HL-60 (cell line): ENCODE data around the gene CST4.

Experiments
- DNase-seq, 2 experiments: peaks; one replicate each; pipeline ENCODE4 v3.0.0-alpha.2; 2010 to 2020; ENCODE audit warnings: low read depth in 1 of 2, low spot score in 1 of 2
- H3K27ac ChIP-seq: fragments of 250-450 bp; sonication (Bioruptor Pico); replicated peaks from 2 replicates; pipeline ENCODE4 v1.5.1; 2020; ENCODE audit warnings: mild to moderate bottlenecking, moderate library complexity
- H3K27me3 ChIP-seq: fragments of 250-450 bp; sonication (Bioruptor Pico); 2 replicates; pipeline ENCODE4 v1.5.1; 2021; ENCODE audit warnings: mild to moderate bottlenecking, moderate library complexity; ENCODE audit not compliant: insufficient read depth, poor library complexity, severe bottlenecking
- H3K4me3 ChIP-seq: replicated peaks from 2 replicates; pipeline ENCODE4 v1.5.1; 2011; ENCODE audit warnings: mild to moderate bottlenecking, control low read depth, low read length; ENCODE audit not compliant: insufficient read depth
- GABPA ChIP-seq: IDR thresholded peaks from 2 replicates; pipeline ENCODE4 v1.6.1; 2012; ENCODE audit warnings: low read depth
- POLR2AphosphoS5 ChIP-seq: IDR thresholded peaks from 2 replicates; pipeline ENCODE4 v1.6.1; 2012; ENCODE audit warnings: low read depth
- REST ChIP-seq: IDR thresholded peaks from 2 replicates; pipeline ENCODE4 v1.6.1; 2012; ENCODE audit warnings: low read depth; ENCODE audit not compliant: insufficient replicate concordance
- SPI1 ChIP-seq: IDR thresholded peaks from 2 replicates; pipeline ENCODE4 v1.6.1; 2012; ENCODE audit warnings: low read depth, mild to moderate bottlenecking, borderline replicate concordance
- TF ChIP-seq, protein P1 (sequence below): IDR thresholded peaks from one replicate; pipeline ENCODE4 v1.5.1; 2011; ENCODE audit warnings: low read length, control low read depth, inconsistent platforms; ENCODE audit not compliant: insufficient read depth

CST4 gene

GRCh38 chr20:23673209-23673608, 15.6 kb downstream of the CST4 start:
- Histone ChIP-seq H3K4me3 (no peak overlapping the region), H3K27me3 (peaks cover 2% of the 10 kb centered on the region), H3K27ac (no peak overlapping the region)
- TF ChIP-seq GABPA, result no peak
- no peak for TF ChIP-seq REST
- TF ChIP-seq, protein P1, sequence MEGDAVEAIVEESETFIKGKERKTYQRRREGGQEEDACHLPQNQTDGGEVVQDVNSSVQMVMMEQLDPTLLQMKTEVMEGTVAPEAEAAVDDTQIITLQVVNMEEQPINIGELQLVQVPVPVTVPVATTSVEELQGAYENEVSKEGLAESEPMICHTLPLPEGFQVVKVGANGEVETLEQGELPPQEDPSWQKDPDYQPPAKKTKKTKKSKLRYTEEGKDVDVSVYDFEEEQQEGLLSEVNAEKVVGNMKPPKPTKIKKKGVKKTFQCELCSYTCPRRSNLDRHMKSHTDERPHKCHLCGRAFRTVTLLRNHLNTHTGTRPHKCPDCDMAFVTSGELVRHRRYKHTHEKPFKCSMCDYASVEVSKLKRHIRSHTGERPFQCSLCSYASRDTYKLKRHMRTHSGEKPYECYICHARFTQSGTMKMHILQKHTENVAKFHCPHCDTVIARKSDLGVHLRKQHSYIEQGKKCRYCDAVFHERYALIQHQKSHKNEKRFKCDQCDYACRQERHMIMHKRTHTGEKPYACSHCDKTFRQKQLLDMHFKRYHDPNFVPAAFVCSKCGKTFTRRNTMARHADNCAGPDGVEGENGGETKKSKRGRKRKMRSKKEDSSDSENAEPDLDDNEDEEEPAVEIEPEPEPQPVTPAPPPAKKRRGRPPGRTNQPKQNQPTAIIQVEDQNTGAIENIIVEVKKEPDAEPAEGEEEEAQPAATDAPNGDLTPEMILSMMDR, result no peak
- TF ChIP-seq POLR2AphosphoS5, result no peak
- no peak for TF ChIP-seq SPI1
- no peak for DNase-seq

DNA sequence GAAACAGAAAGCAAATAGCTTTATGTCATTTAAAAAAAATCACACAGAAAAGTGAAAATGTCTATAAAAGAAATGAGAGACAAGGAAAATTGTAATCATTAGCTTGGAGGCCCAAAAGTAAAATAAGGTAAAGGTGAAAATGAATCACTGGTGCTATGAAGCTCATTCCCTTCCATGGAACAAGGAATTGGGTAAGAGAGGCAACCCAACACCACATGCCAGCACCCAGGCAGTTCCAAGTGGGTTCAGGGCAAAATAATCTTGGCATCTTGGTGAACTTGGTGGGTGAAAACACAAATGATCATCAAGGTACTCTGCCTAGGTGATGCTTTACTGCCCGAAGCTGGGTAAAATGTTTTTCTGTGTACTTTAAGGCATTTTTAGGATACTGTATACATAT, 16.7 kb downstream of the CST4 start:
- Histone ChIP-seq H3K4me3 (no peak overlapping the region), H3K27ac (no peak overlapping the region), H3K27me3 (peaks cover 2% of the 10 kb centered on the region)
- TF ChIP-seq REST, result no peak
- TF ChIP-seq POLR2AphosphoS5, result no peak
- no peak for TF ChIP-seq GABPA
- TF ChIP-seq, protein P1, result no peak
- no peak for TF ChIP-seq SPI1
- DNase-seq, result no peak

DNA sequence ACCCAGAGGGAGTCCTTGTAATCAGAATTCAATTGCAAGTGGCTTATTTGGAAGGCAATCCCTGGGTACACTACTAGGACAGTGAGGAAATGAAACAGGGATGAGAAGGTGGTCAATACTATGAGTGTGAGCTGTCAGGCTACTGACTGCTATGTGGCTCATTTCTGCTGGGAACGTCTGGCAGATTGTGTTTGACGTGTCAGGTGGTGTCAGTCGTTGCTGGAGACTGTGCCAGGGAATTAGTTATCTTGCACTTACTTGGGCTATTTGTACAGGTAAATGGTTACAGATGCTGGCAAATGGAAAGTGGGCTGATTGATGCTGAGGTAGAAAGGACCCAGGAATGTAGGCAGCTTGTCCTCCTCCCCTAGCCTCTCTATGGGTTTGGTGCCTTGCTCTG, 17.4 kb downstream of the CST4 start:
- no peak for DNase-seq

More for the DNA sequence above, 17.4 kb downstream of the CST4 start:
- no peaks in the 10 kb centered on the region for H3K27me3 ChIP-seq
- no peak overlapping the region for H3K4me3 ChIP-seq
- no peak overlapping the region for H3K27ac ChIP-seq
- TF ChIP-seq REST (no peak), GABPA (no peak), SPI1 (no peak), POLR2AphosphoS5 (no peak)
- TF ChIP-seq, protein P1, result no peak
